Tibial nerve (tissue), 4 donors: Measurements from ENCODE around the gene PDSS2. TPM values are rescaled to one million over a fixed set of nuclear protein-coding genes. Genes with fewer than 3 reads are reported as not detected.

Source experiments
- DNase-seq, 2 donors: peaks; one replicate each; pipeline ENCODE4 v3.0.0-alpha.2; 2019; ENCODE audit warnings: low spot score in 2 of 2
- H3K27ac ChIP-seq, 4 donors: fragments of 200-600 bp; sonication (generic) in 3 of 4; one replicate each; pipeline ENCODE4 v1.5.1; 2017 to 2019; ENCODE audit warnings: mild to moderate bottlenecking in 1 of 4
- H3K27me3 ChIP-seq, 2 donors: fragments of 200-600 bp; sonication (generic) in 1 of 2; one replicate each; pipeline versions ENCODE4 v1.5.1 to v1.6.0; 2017 to 2019
- H3K36me3 ChIP-seq, 3 donors: fragments of 200-600 bp; sonication (generic); one replicate each; pipeline ENCODE4 v1.5.1; 2018 to 2019
- H3K4me1 ChIP-seq, 4 donors: fragments of 200-600 bp; sonication (generic) in 3 of 4; one replicate each; pipeline ENCODE4 v1.5.1; 2017 to 2019
- H3K4me3 ChIP-seq, 4 donors: fragments of 200-600 bp; sonication (generic) in 3 of 4; one replicate each; pipeline ENCODE4 v1.5.1; 2017 to 2019; ENCODE audit warnings: mild to moderate bottlenecking in 1 of 4, moderate library complexity in 1 of 4
- H3K9me3 ChIP-seq, 4 donors: fragments of 200-600 bp; sonication (generic) in 3 of 4; one replicate each; pipeline ENCODE4 v1.5.1; 2017 to 2019
- EP300 ChIP-seq, 2 donors: sonication (generic); formaldehyde crosslinking; IDR thresholded peaks; one replicate each; pipeline ENCODE4 v1.6.1; 2017; ENCODE audit warnings: antibody characterized with exemption in 2 of 2, mild to moderate bottlenecking in 1 of 2
- POLR2A ChIP-seq, 2 donors: fragments of 450-650 bp; IDR thresholded peaks; one replicate each; pipeline ENCODE4 v1.6.1; 2017; ENCODE audit warnings: antibody characterized with exemption in 2 of 2, mild to moderate bottlenecking in 2 of 2, moderate library complexity in 2 of 2
- WGBS, 2 donors: methylation state at CpG; one replicate each; pipeline ENCODE4 v1.1.5; 2018; 5-methylcytosine and 5-hydroxymethylcytosine counted together
- total RNA-seq, 4 donors: library from RNA; depleted of rRNA; stranded (reverse); fragments of >200 nt; gene quantifications; one replicate each; pipeline ENCODE4 v1.1.0, GENCODE V29; 2016
- TF ChIP-seq, protein P1 (sequence below), 5 experiments: fragments of 200-600 bp in 3 of 5; fragments of 450-650 bp in 2 of 5; sonication (generic) in 3 of 5; IDR thresholded peaks; one replicate each; pipeline ENCODE4 v1.5.1; 2016 to 2019; ENCODE audit warnings: antibody characterized with exemption in 5 of 5, mild to moderate bottlenecking in 3 of 5, moderate library complexity in 2 of 5

PDSS2 gene
- total RNA-seq, 4 donors from 2014 or later, result 8.2 to 9.4 (median 8.6) TPM

GRCh38 chr6:107321793-107322192, 137.6 kb downstream of the PDSS2 start:
- Histone ChIP-seq H3K36me3 (no peaks in the 10 kb centered on the region), H3K27me3 (no peaks in the 10 kb centered on the region), H3K4me3 (no peak overlapping the region), H3K9me3 (no peaks in the 10 kb centered on the region), H3K4me1 (no peaks in the 10 kb centered on the region), H3K27ac (no peak overlapping the region)
- DNase-seq, result no peak
- no peak for TF ChIP-seq EP300 (IDR thresholded peaks at IDR 0.05)
- no peak for TF ChIP-seq POLR2A (IDR thresholded peaks at IDR 0.05)
- TF ChIP-seq, protein P1, sequence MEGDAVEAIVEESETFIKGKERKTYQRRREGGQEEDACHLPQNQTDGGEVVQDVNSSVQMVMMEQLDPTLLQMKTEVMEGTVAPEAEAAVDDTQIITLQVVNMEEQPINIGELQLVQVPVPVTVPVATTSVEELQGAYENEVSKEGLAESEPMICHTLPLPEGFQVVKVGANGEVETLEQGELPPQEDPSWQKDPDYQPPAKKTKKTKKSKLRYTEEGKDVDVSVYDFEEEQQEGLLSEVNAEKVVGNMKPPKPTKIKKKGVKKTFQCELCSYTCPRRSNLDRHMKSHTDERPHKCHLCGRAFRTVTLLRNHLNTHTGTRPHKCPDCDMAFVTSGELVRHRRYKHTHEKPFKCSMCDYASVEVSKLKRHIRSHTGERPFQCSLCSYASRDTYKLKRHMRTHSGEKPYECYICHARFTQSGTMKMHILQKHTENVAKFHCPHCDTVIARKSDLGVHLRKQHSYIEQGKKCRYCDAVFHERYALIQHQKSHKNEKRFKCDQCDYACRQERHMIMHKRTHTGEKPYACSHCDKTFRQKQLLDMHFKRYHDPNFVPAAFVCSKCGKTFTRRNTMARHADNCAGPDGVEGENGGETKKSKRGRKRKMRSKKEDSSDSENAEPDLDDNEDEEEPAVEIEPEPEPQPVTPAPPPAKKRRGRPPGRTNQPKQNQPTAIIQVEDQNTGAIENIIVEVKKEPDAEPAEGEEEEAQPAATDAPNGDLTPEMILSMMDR (IDR thresholded peaks at IDR 0.05), result no peak

DNA sequence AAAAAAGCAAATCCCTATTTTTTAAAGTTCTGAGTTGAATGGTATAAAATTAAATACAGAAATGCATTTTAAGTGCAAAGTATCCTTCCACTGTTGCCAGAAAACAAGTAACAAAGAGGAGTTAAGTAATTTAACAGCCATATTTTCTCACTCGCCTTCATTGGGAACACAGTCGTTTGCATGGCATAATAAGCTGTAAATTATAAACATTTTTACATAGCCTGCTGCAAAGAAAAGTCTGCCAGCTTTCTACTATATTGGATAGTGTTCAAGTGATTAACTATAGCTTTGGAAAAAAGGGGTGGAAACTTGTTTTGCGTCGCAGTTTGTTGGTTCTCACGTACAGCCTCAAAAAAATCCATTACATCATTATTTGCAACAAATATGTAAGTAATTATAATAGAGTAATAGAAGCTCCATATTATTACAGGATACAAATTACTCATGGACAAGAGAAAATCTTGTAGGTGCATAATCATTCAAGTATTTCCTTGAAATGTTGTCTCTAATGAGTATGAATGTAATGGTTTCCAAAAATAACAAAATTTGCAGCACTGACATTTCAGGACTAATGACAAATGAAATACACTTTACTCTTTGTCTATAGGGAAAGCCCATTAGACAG, 139.3 kb downstream of the PDSS2 start:
- H3K27ac ChIP-seq, result no peak overlapping the region
- no peaks in the 10 kb centered on the region for H3K9me3 ChIP-seq
- no peak for DNase-seq
- no peaks in the 10 kb centered on the region for H3K27me3 ChIP-seq
- no peaks in the 10 kb centered on the region for H3K36me3 ChIP-seq
- no peak overlapping the region for H3K4me3 ChIP-seq
- no peak for TF ChIP-seq POLR2A (IDR thresholded peaks at IDR 0.05)
- 32 to 35% methylated on average over 5 of the region's 5 CpGs for WGBS, 2 donors
- no peaks in the 10 kb centered on the region for H3K4me1 ChIP-seq

- no peak overlapping the region for H3K27ac ChIP-seq
- no peaks in the 10 kb centered on the region for H3K36me3 ChIP-seq
- TF ChIP-seq POLR2A (IDR thresholded peaks at IDR 0.05), result no peak
- TF ChIP-seq EP300 (IDR thresholded peaks at IDR 0.05), result no peak
- TF ChIP-seq, protein P1 (IDR thresholded peaks at IDR 0.05), result peak in 3 of 5 experiments; percentile 30 to 43 (median 33)
- WGBS, 2 donors, result 66 to 70% methylated on average over 9 of the region's 9 CpGs
- peak in 1 of 2 donors; percentile 36 for DNase-seq
- H3K4me3 ChIP-seq, result no peak overlapping the region
- peaks cover 0 to 6% (median 0%) of the 10 kb centered on the region in 4 donors for H3K4me1 ChIP-seq
- no peaks in the 10 kb centered on the region for H3K27me3 ChIP-seq
- H3K9me3 ChIP-seq, result no peaks in the 10 kb centered on the region
Measured at GRCh38 chr6:107318100-107318736, 141.1 kb downstream of the PDSS2 start.

- H3K36me3 ChIP-seq, result no peaks in the 10 kb centered on the region
- no peak for DNase-seq
- H3K27ac ChIP-seq, result no peak overlapping the region
- TF ChIP-seq, protein P1 (IDR thresholded peaks at IDR 0.05), result no peak
- no peak for TF ChIP-seq EP300 (IDR thresholded peaks at IDR 0.05)
- no peak for TF ChIP-seq POLR2A (IDR thresholded peaks at IDR 0.05)
- H3K9me3 ChIP-seq, result no peaks in the 10 kb centered on the region
- peaks cover 0 to 6% (median 0%) of the 10 kb centered on the region in 4 donors for H3K4me1 ChIP-seq
- no peaks in the 10 kb centered on the region for H3K27me3 ChIP-seq
- H3K4me3 ChIP-seq, result no peak overlapping the region
Measured at GRCh38 chr6:107315114-107315513, 144.2 kb downstream of the PDSS2 start.

DNA sequence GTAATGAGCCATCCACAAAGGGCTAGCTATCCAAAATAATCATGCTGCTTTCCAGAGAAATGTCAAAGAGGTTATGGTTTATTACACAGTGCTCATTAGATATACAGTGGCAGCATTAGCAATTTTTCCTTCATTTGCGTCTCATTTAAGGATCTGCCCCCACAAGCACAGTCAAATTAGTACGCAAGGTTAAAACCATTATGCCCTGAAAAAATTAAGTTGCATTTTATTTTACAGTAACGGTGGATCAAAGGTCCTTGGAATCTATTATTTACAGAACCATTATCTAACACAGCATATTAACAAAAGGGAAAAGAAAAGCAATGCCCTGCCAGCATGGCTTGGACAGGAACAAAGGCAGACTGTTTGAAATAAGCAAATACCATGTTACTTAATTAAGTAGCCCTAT, 144.8 kb downstream of the PDSS2 start:
- TF ChIP-seq, protein P1 (IDR thresholded peaks at IDR 0.05), result no peak
- TF ChIP-seq EP300 (IDR thresholded peaks at IDR 0.05) (no peak), POLR2A (IDR thresholded peaks at IDR 0.05) (no peak)
- 46 to 62% methylated on average over 3 of the region's 3 CpGs for WGBS, 2 donors
- Histone ChIP-seq H3K36me3 (no peaks in the 10 kb centered on the region), H3K27me3 (no peaks in the 10 kb centered on the region), H3K4me1 (peaks cover 0 to 6% (median 0%) of the 10 kb centered on the region in 4 donors), H3K27ac (no peak overlapping the region), H3K4me3 (no peak overlapping the region), H3K9me3 (no peaks in the 10 kb centered on the region)
- no peak for DNase-seq
